ENCODE data around the gene RGPD6.
"Not testable (repeated sequence)": the region's sequence is repeated elsewhere in the genome, so short reads cannot be mapped to it uniquely, and the experiment has no call there.

Gene RGPD6

DNA sequence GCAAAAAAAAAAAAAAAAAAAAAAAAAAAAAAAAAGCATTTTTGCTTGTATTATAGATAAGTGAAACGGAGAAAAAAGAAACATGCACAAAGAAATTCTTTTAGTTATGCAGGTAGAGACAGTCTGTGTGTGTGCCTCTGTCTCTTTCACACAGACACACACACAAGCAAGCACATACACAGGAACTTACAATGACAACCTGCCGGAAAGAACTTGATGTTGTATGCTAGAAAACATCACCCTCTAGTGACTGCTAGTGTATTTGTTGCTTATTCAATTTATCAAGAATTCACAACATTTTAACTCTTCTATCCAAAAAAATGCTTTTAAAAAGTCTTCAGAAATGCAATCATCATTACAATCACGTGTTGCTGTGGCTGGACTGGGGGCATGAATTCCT lies 95.8 kb downstream of the RGPD6 start:
- DNase-seq (ENCODE audit: low read depth), result not testable (repeated sequence)

DNA sequence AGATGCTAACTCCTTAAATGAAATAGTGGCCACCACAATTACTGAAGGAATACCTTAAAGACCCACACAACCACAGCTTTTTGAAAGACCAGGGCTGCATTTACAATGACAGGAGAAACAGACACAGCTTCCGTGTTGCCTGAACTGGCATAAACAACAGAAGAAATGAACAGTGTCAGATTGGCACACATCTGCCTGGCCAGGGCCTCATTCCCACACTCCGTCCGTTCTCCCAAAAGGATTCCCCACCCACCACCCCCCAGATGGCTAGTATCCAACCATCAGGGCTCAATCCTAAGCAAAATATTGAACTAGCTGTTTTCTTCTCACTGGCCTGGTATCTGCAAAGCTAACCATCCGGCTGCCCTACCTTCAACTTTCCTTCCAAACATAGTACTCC lies 96.9 kb downstream of the RGPD6 start:
- DNase-seq (ENCODE audit: low read depth), result not testable (repeated sequence)

DNA sequence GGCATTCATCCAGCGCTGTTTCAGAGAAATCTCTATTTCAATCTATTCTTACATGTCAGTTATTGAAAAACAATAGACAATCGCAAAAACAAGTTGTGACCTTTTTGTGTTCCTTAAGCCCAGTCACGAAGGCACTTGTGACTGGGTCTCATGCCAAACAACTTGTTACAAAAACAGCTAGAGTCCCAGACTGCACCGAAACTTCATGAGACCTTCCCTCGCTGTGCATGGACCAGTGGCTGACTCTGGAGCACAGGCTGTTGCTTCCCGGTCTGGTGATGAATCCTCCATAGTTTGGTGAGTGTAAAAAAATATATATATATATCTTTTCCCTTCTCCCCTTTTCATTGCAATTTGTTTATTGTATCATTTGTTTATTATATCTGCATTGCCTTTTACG lies 99.7 kb downstream of the RGPD6 start:
- not testable (repeated sequence) for DNase-seq (ENCODE audit: low read depth)

DNA sequence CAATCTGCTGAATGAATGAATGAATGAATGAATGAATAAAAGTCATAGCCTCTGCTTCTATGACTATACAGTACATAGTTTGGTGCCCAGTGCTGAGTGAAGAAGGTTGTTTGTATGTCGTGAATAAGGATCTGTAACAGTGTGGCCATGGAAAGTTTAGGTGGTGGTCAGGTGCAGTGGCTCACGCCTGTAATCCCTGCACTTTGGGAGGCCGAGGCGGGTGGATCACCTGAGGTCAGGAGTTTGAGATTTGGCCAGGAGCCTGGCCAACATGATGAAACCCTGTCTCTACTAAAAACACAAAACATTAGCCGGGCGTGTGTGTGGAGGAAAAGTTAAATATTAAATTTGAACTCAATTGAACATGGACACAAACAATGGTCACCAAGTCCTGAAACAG lies 100.1 kb downstream of the RGPD6 start:
- DNase-seq (ENCODE audit: low read depth), result not testable (repeated sequence)

DNA sequence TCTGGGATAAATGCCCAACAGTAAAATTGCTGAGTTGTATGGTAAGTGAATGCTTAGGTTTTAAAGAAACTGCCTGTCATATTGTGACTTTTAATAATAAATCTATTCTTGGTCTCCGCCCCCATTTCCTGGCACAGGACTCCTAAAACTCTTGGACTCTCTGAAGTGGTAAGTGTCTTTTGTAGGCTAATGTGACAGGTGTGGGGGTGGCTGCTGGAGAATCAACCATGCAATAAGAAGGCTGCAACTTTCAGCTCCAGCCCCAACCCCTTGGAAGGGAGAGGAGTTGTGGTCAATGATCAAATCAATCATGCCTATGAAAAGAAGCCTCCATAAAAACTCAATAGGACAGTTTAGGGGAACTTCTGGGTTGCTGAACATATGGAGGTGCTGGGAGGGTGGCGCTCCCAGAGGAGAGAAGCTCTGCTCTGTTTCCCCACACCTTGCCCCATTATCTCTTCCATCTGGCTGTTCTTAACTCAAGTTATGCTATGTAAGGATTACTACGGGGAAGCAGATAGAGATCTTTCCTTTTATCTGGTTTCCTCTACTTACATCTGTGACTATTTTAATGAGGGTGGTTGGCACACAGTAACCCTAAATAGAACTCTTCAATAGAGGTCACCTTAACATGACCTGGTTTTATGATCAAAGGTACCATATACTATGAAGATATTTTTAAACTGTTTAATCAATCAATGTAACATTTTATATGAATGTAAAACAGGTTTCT lies 101.2 kb downstream of the RGPD6 start:
- DNase-seq (ENCODE audit: low read depth), result not testable (repeated sequence)

DNA sequence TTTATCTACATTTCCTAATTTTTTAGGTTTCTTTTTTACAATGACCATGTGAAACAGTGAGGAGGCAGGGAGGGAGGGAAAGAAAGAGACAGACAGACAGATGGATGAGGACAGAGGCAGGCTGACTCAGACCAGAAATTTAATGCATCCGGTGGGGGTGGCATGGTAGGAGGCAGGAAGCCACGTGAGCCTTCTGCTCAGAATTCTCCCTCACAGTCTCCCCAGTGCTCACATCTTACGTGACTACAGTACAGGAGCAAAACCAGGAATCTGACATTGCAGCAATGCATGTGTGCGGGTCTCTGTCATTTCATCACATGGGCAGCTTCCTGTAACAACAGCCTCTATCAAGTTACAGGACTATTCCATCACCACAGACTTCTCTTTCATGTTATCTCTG lies 102.1 kb downstream of the RGPD6 start:
- not testable (repeated sequence) for DNase-seq (ENCODE audit: low read depth)

DNA sequence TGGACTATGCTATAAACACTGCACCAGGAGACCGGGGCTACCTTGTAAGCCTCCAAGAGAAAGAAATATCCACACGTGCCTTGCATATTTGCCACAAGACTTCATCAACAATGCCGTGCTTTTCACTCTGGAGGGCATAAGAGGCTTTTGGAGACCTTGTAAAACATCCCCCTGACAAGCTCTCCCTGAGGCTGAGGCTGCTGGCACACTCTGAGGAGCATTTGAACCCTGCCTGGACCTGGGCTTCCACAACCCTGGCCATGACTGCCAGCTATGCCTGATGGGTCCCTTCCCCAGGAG lies 104.0 kb downstream of the RGPD6 start:
- not testable (repeated sequence) for DNase-seq (ENCODE audit: low read depth)

DNA sequence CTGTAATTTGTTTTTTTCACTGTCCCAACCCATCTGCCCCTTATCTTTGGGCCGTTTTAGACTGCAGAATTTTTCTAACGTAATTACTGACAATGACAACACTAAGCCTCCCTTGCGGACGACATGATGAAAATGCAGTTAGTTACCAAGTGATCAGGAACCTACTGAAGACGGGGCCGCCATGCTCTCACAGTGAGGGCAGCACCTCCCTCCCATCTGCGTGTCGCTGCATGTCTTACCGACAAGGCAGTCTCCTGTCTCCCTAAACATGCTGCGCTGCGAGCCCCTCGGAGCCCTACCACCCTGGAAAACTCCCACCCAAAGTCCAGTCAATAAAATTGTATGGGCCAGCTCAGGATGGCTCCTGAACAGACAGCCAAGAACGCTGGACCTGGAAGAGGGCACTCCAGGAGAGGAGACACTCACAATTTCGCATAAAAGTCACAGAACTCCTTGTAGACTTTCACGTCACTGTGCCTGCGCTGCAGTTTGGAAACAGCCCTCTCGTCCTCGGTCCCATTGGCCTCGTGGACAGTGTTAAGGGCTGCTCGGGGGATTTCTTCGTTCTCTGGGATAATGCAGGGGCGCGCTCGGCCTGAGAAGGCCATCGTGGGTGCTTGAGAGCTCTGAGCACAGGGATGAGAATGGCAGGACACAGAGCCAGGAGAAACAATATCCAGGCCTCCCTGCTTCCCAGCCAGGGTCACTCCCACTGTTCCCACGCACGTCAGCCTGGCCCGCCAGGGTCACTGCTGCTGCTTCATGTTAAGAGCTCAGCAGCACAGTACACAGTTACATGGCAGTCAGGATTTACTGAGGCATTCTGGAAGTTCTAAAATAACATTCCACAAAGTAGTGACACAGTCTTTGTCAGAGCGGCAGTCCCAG lies 104.6 kb downstream of the RGPD6 start, which contains the start of gene LIMS4:
TSS of gene LIMS4 (minus strand) at position 646 of the 888 bp plus-strand sequence. CDS start at position 608, 38 bp downstream.
- DNase-seq (ENCODE audit: low read depth), result not testable (repeated sequence)

DNA sequence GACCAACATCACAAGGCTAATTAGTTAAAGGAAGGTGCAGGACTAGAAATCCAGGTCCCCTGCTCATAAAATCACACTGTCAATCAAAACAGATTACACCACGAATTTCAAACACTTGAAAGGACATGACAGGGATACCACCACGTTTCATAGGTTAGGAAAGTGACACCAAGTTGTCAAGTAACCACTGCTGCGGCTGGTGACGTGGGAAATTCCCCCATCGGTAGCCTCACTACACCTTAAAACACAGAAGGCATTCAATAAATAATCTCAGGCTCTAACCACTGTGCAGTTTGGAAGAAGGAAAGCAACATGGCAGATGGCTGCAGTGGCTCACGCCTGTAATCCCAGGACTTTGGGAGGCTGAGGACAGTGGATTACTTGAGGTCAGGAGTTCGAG lies 108.1 kb downstream of the RGPD6 start:
- not testable (repeated sequence) for DNase-seq (ENCODE audit: low read depth)

DNA sequence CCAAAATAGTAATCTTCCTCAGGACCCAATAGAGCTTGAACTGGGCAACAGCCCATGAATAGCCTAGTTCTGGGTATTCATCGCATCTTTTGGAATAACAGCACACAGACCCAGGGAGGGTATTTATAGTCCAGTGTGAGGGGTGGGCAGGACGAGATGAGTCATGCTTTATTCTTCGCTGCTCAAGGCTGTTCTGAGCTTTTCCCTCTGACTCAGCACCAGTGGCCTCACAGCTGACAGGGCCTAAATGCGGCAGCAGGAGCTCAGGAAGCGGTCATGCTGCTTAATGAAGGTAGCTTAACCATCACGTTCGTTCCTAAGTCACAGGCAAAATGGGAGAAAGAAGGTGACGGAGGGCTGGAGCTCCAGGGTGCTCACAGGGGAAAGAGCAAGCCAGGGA lies 111.7 kb downstream of the RGPD6 start:
- not testable (repeated sequence) for DNase-seq (ENCODE audit: low read depth)

Measured in fibroblast of gingiva (primary cell).